T-helper 1 cell treated with Interleukin-12 subunit alpha and Interleukin-12 subunit beta and Interleukin-4 antibody, amounts not matched to agents 30 ng/mL and 1 ng/mL, for 36 hours (primary cell): ENCODE results near the gene TLE3. TPM values are rescaled to one million over a fixed set of nuclear protein-coding genes. Genes with fewer than 3 reads are reported as not detected.

Experiments used
- intact Hi-C: fragments of 100-400 bp; cut with micrococcal nuclease; formaldehyde crosslinking; loops from one replicate; pipeline ENCODE4 v1.15.1; 2024
- total RNA-seq: library from RNA; stranded (reverse); gene quantifications from 2 replicates; pipeline ENCODE4 v1.2.3, GENCODE V29; 2022

The TLE3 gene
- total RNA-seq, 1 donor from 2014 or later: 98.2 TPM

DNA sequence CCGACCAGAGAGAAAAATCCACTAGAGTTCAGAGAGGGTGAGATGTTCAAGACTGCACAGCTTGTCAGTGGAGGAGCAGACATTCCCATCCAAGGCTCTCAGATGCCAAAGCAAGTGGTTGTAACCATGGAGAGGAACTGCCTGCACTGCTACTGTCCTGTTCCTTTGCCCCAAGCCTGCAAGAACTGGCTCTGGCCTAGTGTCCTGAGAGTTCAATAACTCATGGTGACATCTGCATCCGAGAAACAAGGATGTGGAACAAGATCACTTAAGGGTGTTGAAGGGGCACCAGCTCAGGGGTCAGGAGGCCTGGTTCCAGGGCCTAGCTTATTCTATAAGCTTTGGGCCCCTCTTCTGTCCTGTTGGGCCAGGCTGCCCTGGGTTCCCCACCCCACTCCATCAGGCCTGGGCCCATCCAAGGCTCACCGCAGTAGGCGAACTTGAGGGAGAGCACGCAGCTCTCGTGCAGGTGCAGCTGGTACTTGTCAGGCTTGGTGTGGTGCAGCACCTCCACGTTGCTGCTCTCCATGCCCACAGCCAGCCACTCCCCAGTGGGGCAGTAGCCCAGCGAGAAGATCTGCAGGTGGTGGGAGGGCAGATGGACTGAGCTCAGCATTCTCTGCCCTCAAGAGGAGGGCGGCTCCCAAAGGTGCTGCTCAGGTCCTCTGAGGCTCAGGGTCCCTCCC, 45.6 kb downstream of the TLE3 start:
- intact Hi-C loops: no loop called here

DNA sequence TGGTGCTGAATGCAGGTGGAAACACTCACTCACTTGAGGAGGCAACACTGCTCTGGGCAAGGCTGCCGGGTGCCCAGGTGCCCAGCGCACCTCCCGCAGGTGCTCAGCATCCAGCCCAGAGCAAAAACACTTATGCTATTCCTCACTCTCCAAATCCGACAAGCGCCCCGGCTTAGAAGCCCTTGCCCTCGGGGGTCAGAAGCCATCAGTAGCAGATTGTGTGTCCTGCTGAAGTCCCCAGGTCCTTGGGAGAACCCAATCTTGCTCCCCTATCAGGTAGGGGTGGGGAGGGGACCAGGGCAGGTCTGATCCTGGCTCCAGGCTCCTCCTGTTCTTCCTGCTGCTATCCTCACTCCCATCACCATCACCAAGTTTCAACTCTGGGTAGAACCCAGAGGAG, 46.7 kb downstream of the TLE3 start:
- intact Hi-C loops: no loop called here

GRCh38 chr15:70050441-70050840, 47.3 kb downstream of the TLE3 start:
- intact Hi-C loops: no loop called here

DNA sequence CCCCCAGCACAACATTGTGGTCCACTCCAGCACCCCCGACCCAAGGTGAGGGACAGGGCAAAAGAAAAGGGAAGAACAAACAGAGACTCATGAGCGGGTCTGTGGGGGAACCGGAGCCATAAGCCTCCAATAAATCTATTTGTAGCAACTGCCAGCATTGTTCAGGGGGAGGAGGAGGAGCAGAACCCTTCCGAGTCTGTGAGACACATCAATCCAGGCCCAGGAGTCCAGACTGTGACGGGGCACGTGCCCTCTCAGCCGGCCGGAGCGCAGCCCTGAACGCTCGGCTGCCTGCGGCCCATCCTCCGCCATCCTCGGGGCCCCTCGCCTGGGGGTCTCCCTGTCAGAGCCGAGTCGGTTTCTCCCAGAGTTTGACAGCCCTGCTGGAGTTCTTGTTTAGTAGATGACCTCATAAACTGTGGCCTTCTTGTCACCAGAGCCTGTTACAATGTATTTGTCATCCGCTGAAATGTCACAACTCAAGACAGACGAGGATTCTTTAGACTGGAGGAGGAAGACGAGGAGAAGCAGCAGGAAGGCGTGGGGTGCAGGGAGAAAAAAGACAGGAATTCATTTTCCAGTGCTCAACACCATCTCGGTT, 47.9 kb downstream of the TLE3 start:
- intact Hi-C loops: no loop called here

- intact Hi-C loops: no loop called here
Observed at GRCh38 chr15:70048578-70049514, 48.9 kb downstream of the TLE3 start.

- intact Hi-C loops: no loop called here
Observed at GRCh38 chr15:70048198-70048565, 49.5 kb downstream of the TLE3 start.

DNA sequence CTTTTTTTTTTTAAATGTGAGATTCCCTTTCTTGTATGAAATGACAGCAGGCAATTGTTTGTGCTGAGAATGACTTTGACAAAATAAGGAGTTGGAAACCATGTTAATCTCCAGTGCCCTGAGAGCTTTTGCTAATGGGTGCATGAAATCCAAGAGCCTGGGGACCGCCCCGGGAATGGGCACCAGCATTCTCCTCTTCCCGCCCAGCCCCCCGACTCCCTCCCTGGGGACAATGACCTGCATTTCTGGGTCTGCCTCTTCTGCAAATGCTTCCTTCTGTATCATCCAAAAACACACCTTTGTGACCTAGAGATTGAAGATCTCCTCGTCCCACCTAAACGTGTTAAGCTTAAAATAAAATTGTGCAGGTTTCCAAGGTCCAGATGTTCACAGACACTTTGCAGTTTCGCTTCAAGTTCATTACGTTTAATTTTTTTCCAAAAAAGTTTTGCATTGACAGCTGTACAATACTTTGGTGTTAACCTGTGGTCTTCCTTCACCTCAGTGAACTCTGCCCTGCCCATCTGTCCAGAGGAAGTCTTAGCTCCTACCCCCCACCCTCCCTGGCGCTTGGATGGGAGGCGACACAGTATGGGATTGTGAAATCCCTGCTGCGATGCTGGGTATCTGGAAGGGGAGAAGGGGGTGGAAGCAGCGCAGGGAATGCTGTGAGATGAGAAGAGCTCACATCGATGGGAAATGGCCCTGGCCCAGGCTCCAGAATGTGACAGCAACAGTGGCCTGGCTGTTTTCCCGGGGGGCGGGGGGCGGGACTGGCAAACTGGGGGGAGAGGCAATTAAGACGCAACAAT, 50.1 kb downstream of the TLE3 start:
- intact Hi-C loops: no loop called here

DNA sequence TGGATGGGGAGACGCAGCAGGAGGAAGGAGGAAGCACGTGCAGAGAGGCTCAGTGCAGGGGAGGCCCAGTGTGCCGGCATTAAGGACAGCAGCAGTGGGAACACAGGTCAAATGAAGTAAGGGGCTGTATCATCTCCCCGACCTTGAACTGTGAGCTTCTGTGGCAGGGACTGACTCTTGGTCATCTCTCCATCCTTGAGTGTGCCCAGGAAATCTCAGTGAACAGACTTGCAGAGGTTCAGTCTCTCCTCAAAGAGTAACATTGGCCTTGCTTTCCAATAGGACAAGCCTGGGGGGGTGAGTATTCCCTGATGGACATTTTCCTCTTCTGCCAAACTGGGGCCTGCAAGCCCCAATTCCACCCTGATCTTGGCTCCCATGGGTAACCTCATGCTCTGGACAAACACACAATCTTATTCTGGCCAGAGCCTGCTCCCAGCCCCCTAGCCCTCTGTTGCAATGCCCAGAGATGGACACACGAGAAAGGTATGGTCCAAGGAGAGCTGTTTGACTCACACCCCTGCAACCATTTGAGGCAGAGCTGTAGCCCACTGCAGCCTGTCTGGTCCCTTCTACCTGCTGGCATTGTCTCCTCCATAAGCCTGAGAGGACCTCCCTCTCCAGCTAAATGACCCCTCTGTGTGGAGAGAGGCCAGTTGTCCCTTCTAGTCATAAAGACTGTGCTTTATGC, 50.9 kb downstream of the TLE3 start:
- intact Hi-C loops: no loop called here

DNA sequence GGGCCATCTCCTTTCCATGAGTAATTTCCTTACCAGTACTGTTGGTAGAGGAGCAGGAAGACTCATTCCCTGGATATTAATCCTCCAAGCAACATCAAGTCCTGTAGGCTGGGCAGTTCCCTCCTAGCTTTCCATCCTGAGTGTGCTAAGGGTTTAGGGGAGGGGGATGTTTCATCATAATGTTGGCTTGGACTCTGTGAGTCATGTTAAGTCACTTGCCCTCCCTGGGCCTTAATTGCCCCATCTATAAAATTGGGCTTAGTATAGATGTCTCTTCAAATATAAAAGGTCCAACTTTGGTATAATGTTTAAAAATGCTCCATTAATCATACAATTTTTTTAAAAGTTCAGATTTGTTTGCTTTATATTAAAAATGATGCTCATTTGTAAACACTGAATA, 52.7 kb downstream of the TLE3 start:
- intact Hi-C loops: no loop called here

DNA sequence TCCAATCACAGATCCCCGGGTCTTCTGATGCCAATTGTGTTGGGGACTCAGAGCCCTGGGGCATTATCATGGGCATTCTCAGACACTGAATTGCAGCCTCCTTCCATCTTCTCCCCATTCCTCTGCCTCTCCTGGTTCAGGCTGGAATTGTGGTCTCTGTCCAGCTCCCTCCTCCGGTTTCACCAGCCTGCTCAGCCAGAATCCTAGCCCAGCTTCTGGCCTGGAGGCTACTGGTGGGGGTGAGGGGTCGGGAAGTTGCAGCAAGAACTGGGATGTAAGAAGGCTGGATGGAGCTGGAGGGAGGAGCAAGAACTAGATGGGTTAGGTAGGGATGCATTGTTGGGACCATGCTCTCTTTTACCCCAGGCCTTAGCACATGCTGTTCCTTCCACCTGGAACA, 53.5 kb downstream of the TLE3 start:
- intact Hi-C loops: no loop called here

GRCh38 chr15:70043590-70043989, 54.1 kb downstream of the TLE3 start:
- intact Hi-C loops: no loop called here

- intact Hi-C loops: no loop called here
Observed at GRCh38 chr15:70042553-70043214, 55.0 kb downstream of the TLE3 start.

GRCh38 chr15:70039917-70040316, 57.8 kb downstream of the TLE3 start:
- intact Hi-C loops: no loop called here

DNA sequence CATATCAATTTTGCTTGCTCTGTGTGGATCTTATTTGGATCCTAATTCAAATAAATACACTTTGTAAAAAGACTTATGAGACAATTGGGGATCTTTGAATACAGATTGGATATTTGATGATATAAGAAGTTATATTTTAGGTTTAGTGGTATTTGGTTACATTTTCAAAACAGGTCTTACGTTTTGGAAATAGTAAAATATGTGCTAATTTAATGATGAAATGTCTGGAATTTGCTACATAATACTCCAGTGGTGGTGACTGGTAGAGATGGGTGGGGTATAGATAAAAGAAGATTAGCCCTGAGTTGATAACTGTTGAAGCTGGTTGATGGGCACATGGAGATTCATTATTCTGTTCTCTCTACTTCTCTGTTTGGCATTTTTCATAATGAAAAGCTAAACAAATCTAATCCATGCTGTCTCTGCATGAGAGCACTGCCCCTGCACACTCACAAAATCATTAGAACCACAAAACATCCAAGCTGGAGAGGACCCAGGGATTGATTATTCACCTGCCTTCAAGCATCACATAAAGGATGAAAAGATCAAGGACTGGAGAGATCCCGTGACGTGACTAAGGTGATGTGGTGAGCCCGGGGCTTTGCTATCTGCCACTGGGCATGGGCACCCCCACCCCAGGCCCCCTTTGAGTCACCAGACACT, 58.9 kb downstream of the TLE3 start:
- intact Hi-C loops: no loop called here

DNA sequence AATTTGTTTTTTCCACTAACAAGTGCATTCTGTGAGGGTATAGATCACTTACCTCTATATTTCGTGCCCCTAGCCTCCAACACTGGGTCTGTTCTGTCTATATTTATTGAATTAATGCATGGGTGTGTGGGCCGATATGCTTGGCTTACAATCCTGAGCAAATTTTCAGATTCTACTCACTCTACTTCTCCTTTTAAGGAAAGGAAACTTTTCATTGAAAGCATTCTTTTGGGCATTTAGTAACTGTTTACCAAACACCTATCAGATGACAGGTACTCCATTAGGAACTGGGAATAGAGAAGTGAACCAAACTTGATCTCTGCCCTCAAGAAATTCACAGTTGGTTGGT, 60.5 kb downstream of the TLE3 start:
- intact Hi-C loops: no loop called here

DNA sequence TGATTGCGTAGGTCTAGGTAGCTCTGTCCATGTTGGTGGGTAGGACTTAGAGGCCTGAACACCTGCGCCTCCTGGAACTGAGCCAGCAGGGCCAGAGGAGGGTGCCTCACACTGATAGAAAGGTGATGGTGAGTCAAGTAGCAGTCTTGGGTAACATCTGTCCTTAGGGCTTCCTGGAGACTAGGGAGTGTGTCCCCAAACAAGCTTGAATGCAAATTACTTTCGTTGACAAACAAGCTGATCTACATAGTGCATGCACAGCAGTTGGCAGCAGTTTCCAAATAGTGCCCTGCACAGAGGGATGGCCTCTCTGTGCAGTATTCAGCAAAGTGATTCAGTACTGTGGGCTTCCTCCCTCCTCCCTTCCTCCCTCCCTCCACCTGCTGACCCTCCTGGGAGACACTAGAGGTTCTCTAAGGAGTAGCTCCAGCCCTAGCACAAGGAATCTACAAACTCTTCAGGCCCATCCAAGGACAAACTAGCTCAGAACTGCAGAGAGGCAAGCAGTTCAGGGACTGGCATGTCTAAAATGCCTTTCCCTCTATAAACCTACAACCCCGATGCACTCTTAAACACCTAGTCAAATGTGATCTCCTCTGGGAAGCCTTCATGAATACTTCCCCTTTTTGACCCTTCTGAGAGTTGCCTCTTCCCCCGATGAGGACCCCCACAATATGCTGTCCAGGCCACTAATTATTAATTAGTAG, 61.0 kb downstream of the TLE3 start:
- intact Hi-C loops: no loop called here

GRCh38 chr15:70035719-70036077, 62.0 kb downstream of the TLE3 start:
- intact Hi-C loops: no loop called here

DNA sequence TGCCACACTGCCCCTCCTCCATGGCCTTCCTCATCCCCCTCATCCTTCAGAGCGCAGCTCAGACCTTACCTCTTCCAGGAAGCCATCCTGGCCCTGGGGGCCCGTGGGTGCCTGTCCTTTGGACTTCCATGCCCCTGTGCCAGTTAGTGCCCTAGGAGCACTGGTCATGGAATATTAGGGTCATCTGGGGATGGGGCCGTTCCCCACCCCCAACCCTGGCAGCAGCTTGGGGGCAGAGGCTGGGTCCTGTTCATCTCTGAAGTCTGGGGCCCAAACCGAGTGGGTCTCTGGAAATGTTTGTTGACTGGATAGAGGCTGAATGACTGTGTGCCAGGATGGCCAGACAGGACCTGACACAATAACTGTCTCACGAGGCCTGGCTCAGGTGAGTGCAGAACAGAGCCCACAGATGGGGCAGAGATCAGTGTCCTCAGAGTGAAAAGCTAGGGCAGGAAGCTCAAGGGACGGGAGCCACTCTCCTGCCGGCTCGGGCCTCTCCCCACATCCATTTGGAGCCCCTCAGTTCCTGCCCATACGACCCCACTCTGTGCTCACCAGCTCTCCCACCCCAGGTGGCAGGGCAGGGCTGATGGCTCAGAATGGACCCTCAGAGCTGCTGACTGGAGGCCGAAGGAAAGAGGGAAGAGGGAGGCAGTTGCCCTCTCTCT, 62.5 kb downstream of the TLE3 start:
- intact Hi-C loops: no loop called here

DNA sequence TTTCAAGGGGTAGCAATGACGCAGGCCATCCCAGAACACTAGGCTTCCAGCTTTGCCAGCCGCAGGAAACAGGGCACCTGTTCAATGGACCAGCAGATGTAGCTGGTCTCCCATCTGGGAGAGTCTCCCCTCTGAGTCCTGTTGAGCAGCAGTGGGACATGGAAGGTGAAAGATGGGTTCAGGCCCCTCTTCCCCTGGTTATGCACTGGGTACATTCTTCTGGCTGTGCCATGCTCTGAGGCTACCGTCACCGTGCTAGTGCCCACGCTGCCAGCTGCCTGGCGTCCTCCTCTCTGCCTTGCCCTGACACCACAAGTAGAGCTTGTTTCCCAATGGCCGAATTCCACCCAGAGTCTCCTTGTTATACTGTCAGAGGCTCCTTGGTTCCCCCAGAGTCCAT, 63.1 kb downstream of the TLE3 start:
- intact Hi-C loops: no loop called here
